Ovary (tissue), 3 donors: ENCODE data around the gene CEP85L.

Source experiments
- EP300 ChIP-seq: sonication (generic); formaldehyde crosslinking; IDR thresholded peaks from one replicate; pipeline ENCODE4 v1.6.1; 2017; ENCODE audit warnings: antibody characterized with exemption
- TF ChIP-seq, protein P1 (sequence below), 3 donors: fragments of 450-650 bp in 2 of 3; fragments of 200-600 bp in 1 of 3; IDR thresholded peaks; one replicate each; pipeline versions ENCODE4 v1.5.1 to v1.8.0; 2016 to 2022; ENCODE audit warnings: antibody characterized with exemption in 3 of 3, mild to moderate bottlenecking in 1 of 3
- donor health status: DM: no; HTN: no; CAD: no.

DNA sequence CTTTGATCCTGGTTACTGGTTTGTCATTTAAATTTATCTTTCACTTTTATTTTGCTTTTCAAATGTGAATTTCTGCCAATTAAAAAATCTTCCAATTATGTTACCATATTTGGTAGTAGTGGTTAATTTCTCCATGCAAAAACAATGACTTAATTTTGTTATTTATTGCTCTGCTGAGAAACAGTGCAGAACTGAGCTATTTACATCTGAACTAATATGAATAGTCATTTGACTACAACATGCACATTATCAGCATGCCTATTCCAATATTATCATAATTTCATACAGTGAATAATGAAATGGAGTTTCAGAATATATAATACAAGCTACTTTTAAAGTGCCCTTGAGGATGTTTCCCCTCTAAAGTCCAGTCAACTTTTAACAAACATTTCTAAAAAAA is 102.8 kb downstream of the CEP85L start:
- TF ChIP-seq, protein P1, sequence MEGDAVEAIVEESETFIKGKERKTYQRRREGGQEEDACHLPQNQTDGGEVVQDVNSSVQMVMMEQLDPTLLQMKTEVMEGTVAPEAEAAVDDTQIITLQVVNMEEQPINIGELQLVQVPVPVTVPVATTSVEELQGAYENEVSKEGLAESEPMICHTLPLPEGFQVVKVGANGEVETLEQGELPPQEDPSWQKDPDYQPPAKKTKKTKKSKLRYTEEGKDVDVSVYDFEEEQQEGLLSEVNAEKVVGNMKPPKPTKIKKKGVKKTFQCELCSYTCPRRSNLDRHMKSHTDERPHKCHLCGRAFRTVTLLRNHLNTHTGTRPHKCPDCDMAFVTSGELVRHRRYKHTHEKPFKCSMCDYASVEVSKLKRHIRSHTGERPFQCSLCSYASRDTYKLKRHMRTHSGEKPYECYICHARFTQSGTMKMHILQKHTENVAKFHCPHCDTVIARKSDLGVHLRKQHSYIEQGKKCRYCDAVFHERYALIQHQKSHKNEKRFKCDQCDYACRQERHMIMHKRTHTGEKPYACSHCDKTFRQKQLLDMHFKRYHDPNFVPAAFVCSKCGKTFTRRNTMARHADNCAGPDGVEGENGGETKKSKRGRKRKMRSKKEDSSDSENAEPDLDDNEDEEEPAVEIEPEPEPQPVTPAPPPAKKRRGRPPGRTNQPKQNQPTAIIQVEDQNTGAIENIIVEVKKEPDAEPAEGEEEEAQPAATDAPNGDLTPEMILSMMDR (IDR thresholded peaks at IDR 0.05) = no peak
- no peak for TF ChIP-seq EP300
